DMS79 treated with DMSO at 0.1 percent for 48 hours (cell line): ENCODE results near the gene C1QL2.

ENCODE experiments used
- DNase-seq: peaks from one replicate; lab custom pipeline; 2025; lab: John Stamatoyannopoulos, UW

The C1QL2 gene

DNA sequence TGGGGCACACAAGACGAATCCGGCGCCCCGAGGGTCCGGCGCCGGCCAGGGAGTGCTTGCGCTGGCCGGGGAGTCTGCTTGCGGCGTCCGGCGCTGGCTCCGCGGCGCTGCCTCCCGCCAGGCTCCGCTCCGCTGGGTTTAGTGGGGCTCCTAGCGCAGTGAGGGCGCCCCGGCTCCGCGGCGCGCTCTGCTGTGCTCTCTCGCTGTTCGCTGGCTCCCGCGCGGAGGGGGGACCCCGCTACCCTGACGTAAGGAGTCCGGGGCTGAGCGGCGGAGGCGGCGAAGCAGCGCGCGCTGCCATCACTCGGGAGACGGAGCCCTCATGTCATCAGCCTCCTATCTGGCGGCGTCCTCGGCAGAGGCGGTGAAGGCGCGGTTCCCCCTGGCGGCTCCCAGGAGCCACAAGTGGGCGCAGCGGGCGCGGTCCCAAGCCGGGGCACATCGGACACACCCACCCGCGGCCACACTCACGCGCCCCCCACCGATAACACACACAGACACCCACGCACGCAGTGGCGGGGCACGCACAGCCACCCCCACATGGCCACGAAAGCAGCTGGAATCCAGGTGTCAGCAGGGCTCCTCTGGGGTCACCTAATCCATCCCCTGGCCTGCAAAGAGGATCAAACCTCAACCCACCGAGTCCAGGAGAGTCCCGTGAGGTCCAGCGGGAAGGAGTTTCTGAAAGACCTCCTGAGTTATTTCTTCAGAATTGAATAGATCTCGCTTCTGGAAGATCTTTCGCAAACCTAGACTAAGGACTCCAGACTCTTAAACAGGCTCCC, at the start of gene C1QL2:
TSS of gene C1QL2 (minus strand) at position 189 of the 785 bp plus-strand sequence. CDS start 482 bp downstream, outside the sequence.
- DNase-seq, result peak; percentile 51

DNA sequence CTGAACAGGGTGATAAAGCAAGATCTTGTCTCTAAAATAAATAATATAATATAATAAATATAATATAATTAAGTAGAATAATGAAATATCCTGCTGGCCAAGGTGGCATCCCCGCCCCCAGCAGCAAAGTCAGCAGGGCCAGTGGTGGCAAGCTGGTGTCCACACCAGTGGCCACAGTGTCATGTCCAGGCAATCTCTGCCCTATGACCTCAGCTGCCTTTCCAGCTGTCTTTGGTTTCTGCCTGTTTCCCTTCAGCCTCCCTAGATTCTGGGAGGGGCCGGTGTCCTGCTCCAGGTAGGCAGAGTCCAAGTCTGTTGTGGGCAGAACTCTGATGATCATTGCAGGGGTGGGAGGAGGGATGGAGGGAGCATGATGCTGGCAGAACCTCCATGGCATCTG, 48.9 kb upstream of the C1QL2 start:
- no peak for DNase-seq

DNA sequence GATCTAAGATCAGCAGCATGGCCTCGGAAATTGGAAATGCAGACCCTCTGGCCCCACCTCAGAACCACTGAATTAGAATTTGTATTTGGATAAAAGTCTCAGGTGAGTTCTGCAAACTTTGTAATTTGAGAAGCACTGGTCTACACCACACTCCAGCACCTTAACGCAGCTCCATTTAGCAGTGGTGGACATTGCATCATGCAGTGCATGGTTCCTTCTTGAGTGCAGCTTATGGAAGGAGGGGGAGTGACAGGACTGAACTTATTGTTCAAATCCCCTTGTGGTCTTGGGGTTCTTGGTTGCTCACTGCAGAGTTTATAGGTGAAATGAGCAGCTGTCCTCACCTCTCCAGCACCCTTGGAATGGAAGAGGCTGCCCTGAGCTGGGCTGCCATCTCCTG, 47.6 kb upstream of the C1QL2 start:
- DNase-seq, result no peak

DNA sequence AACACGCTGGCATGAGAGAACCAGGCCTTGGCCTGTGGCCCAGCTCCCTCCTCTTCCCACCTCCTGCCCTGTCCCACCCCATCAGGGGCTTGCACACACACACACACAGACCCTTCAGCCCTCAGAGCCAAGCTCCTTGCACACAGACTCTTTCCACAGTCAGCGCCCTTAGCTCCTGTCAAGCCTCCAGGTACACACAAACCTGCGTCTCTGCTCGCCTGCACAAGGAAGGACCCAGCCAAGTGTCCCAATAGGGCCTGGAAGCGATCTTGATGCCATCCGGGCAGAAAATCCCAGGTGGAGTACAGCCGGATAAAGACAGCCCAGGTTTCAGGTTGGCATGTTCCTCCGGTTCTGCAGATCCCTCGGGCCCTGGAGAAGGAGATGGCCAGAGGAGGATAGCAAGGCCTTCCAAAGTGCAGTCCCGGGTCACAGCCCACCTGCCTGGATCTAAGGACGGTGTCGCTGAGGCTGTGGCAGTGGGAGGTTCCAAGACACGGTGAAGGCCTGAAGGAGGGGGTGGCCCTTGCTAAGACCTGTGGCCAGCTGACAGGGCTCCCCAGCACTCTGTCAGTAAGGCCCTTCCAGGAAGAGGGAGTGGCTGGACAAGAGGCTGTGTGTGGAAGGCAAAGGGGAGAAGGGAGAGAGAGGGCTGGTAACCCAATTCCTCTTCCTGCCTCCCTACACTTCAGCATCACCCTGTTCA, 46.6 kb upstream of the C1QL2 start:
- DNase-seq, result no peak

DNA sequence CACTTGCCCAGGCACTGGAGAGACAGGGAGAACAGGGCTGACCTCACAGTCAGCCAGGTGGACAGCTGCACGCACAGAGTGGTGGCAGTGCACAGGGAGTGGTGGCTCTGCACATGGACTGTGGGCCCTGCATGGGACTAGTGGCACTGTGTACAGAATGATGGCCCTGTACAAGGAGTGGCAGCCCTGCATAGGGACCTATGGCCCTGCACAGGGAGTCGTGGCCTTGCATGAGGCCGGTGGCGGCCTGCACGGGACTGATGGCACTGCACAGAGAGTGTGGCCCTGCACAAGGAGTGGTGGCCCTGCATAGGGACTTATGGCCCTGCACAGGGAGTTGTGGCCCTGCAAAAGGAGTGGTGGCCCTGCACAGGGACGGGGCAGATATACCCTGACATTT, 46.0 kb upstream of the C1QL2 start:
- no peak for DNase-seq

GRCh38 chr2:119202610-119203310, 44.2 kb upstream of the C1QL2 start:
- DNase-seq, result no peak

- DNase-seq, result no peak
Observed at GRCh38 chr2:119201815-119202214, 43.3 kb upstream of the C1QL2 start.

- DNase-seq, result no peak
Observed at GRCh38 chr2:119198240-119198840, 39.8 kb upstream of the C1QL2 start.

GRCh38 chr2:119197529-119198239, 39.1 kb upstream of the C1QL2 start:
- no peak for DNase-seq

GRCh38 chr2:119197126-119197405, 38.5 kb upstream of the C1QL2 start:
- no peak for DNase-seq

- no peak for DNase-seq
Observed at GRCh38 chr2:119196301-119197125, 38.0 kb upstream of the C1QL2 start.

DNA sequence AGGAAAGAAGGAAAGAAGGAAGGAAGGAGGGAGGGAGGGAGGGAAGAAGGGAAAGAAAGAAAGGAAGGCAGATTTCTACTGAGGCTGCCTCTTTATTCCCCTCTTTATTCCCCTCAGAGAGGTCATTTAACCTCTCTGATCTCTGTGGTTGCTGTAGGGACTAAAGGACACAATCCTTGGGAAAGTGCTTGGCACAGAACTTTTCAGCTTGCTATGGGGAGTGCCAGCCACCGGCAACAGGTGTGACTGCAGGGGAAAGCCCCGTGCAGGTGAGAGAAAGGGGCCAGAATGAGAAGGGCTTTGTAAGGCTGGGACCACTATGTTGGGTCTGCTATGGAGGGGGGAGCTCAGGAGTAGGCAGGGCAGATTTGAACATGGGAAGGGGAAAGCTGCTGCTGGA, 37.3 kb upstream of the C1QL2 start:
- no peak for DNase-seq

DNA sequence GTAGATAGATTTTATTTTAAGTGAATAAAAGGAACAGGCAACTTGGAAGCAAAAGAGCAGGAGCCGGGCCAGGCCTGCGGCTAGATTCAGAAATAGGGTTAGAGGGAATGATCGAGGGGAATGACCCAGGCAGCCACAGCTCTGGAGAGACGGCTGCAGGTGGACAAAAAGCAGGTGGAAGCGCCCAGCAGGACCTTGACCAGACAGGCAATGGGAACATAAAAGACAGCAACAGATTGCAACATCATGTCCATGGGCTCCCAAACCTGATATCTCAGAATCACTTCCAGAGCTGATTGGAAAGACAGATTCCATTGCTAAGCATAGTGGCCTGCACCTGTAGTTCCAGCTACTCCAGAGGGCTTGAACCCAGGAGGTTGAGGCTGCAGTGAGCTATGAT, 36.5 kb upstream of the C1QL2 start:
- DNase-seq, result no peak

GRCh38 chr2:119192893-119193292, 34.3 kb upstream of the C1QL2 start:
- no peak for DNase-seq

DNA sequence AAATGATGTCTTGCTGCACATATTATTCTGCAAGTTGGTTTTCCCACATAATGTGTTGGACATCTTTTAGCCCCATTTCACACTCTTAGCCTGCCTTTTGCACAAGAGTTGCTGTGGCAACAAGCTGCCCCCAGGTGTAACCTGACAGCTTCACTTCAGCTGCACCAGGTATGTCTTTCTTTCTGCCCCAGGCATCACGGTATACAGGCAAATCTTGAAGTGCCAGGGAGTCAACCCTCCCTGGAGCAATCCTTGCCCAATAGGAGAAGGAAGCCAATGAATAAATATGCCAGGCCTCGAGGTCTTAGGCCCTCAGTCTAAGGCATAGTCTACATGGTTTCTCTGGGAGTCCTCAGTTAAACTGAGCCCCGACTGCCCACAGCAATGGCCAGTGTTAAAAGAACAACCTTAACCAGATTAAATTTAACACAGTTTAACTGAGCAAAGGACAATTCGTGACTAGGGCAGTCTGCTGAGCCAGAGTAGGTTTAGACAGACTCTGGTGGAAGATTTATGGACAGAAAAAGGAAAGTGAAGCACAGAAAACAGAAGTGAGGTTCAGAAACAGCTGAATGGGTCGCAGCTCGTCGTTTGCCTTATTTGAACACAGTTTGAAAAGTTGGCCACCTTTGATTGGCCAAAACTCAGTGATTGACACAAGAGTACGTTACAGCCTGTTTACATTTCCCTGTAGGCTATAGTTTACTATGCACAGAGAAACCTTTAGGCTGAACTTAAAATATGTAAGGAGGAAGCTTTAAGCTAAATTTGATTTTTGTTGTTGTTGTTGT, 32.0 kb upstream of the C1QL2 start:
- DNase-seq, result no peak

DNA sequence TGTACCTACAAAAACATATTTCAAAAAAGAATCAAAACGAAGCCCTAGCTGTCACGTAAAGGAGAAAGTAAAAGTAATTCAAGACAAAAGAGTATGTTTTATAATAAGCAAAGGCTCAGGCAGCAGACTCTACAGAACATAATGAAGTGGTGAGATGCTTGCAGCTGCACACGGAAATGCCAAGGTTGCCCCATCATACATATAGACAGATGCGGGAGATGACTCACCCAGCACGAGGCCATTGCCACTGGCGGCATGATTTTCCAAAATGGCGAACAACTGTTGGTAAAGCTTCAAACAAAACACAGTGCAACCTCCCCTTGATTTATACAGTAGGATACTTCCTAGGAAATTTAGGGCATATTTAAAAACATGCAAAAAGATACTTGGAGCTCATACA, 26.0 kb upstream of the C1QL2 start:
- DNase-seq, result no peak

DNA sequence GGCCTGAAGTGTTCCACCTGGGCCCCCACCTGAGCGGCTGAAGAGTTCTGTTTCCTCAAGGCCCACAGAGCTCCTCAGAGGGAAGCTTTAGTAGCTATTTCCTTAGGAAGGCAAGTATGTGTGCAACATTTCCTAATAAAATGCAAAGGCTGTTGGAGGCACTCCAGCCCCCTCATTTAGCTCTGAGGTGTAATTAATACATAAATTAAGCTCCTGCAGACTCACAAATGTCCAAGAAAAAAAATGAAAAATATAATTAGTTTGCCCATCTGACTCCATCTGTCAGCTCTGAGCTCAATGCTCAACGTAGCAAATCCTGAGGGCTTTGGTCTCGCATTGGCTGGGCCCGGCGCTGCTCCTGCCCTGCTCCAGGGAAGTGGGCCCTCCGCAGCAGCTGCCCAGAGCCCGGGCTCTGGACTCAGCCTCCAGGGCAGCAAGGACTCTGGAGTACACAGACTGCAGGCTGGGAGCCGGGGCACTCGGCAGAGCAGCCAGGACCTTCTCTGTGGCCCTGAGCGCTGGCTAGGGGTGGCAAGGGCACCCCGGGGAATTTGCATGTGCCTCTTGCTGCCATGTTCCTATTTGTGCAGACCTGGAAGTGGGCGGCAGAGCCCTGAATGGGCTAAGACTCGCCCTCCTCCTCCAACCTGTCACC, 23.4 kb upstream of the C1QL2 start:
- DNase-seq, result no peak

- no peak for DNase-seq
Observed at GRCh38 chr2:119181391-119181790, 22.8 kb upstream of the C1QL2 start.

GRCh38 chr2:119180892-119181291, 22.3 kb upstream of the C1QL2 start:
- DNase-seq, result no peak

- no peak for DNase-seq
Observed at GRCh38 chr2:119179991-119180390, 21.4 kb upstream of the C1QL2 start.
